ENCODE measurements around the gene SRP72. TPM values are rescaled to one million over a fixed set of nuclear protein-coding genes. Genes with fewer than 3 reads are reported as not detected.
A peak's percentile ranks its signal among the peaks of the same experiment; 100 is the strongest.

Gene SRP72
- total and polyA plus RNA-seq, 2 of the 8 experiments (the other 6 are each of a cell fraction or from before 2014, with no cell fraction given) = 37.7 to 144 TPM

GRCh38 chr4:56535915-56536314 lies 68.5 kb downstream of the SRP72 start:
- H3K56ac ChIP-seq (replicated peaks; ENCODE audit: insufficient read length, low read depth, low read length) = no peak overlapping the region
- no peak overlapping the region for H2BK5ac ChIP-seq (ENCODE audit: low read depth, low read length)
- H3K4me2 ChIP-seq (ENCODE audit: insufficient read depth in 1 of 2, low read depth in 2 of 2, low read length in 2 of 2) = no peak overlapping the region
- no peak overlapping the region for H3K4ac ChIP-seq (replicated peaks; ENCODE audit: insufficient read length, low read depth, low read length)
- no peak overlapping the region for H2BK12ac ChIP-seq (ENCODE audit: low read depth, low read length)
- H3K18ac ChIP-seq (ENCODE audit: extremely low read depth, low read length) = no peak overlapping the region
- no peak overlapping the region for H2AK5ac ChIP-seq (ENCODE audit: low read depth, low read length)
- TF ChIP-seq CTCF (IDR thresholded peaks at IDR 0.05; ENCODE audit: control extremely low read depth in 1 of 3, insufficient read depth in 1 of 3, low read depth in 1 of 3, low read length in 3 of 3) (peak in 2 of 3 experiments; percentile 36 to 40; a peak in 2 of 4 replicates), SUZ12 (IDR thresholded peaks at IDR 0.05; ENCODE audit: low read length) (no peak), RAD21 (IDR thresholded peaks at IDR 0.05 in 1 of 2, conservative IDR thresholded peaks at IDR 0.05 in 1 of 2; ENCODE audit: low read depth in 2 of 2, low read length in 2 of 2) (peak in 1 of 2 experiments; percentile 36; a peak in 2 of 4 replicates)
- H3K14ac ChIP-seq (ENCODE audit: insufficient read length) = no peak overlapping the region
- DNase-seq (ENCODE audit: low read depth in 1 of 2, low spot score in 2 of 2) (peak in 1 of 2 experiments; percentile 52), FAIRE-seq (no peak)
- H3K36me3 ChIP-seq (ENCODE audit: control insufficient read depth in 2 of 4, insufficient read depth in 4 of 4, low read length in 3 of 4) = no peaks in the 10 kb centered on the region
- no peak overlapping the region for H3K27ac ChIP-seq (ENCODE audit: low read depth, low read length)
- H4K8ac ChIP-seq (ENCODE audit: extremely low read depth, insufficient read depth, low read length) = no peak overlapping the region
- WGBS, 2 experiments (ENCODE audit: extremely low coverage in 1 of 2, insufficient coverage in 1 of 2, insufficient read length in 1 of 2, insufficient replicate concordance in 2 of 2, low coverage in 1 of 2, low lambda C conversion rate in 2 of 2, missing lambda C conversion rate in 1 of 2) = 87% methylated on average over 7 of the region's 7 CpGs; no CpG with 5 or more reads in 1 of the 2 experiments
- no peak overlapping the region for H2BK20ac ChIP-seq (ENCODE audit: low read length)
- H3K79me1 ChIP-seq (ENCODE audit: low read depth, low read length) = no peaks in the 10 kb centered on the region
- no peak overlapping the region for H4K91ac ChIP-seq (replicated peaks; ENCODE audit: insufficient read length, low read length)
- H3K23ac ChIP-seq (ENCODE audit: insufficient read length) = no peak overlapping the region
- no peaks in the 10 kb centered on the region for H3K79me2 ChIP-seq (ENCODE audit: control insufficient read depth in 1 of 2, insufficient read depth in 2 of 2, low read length in 2 of 2)
- no peak overlapping the region for H4K5ac ChIP-seq (ENCODE audit: insufficient read length, low read depth, low read length)
- no peak overlapping the region for H3K4me3 ChIP-seq (ENCODE audit: extremely low read depth in 1 of 4, insufficient read depth in 2 of 4, low read depth in 3 of 4, low read length in 4 of 4)
- H3K23me2 ChIP-seq (ENCODE audit: low read depth, low read length) = peaks cover 2% of the 10 kb centered on the region; the same call in 1 of the 2 replicates
- H4K20me1 ChIP-seq (replicated peaks in 1 of 2; ENCODE audit: control insufficient read depth in 1 of 2, insufficient read depth in 2 of 2, low read length in 2 of 2) = no peaks in the 10 kb centered on the region
- H3K9ac ChIP-seq (replicated peaks in 1 of 4; ENCODE audit: extremely low read depth in 1 of 4, low read depth in 3 of 4, low read length in 3 of 4) = no peak overlapping the region
- peaks cover 15 to 23% (median 18%) of the 10 kb centered on the region in 4 experiments for H3K27me3 ChIP-seq (replicated peaks in 1 of 4; ENCODE audit: control insufficient read depth in 3 of 4, extremely low read depth in 1 of 4, insufficient read depth in 3 of 4, low read length in 3 of 4)
- H2AFZ ChIP-seq (ENCODE audit: low read length) = no peak overlapping the region
- no peak overlapping the region for H2BK120ac ChIP-seq (replicated peaks; ENCODE audit: low read depth, low read length)
- no peaks in the 10 kb centered on the region; a peak in 2 of 7 replicates for H3K4me1 ChIP-seq (replicated peaks in 1 of 4; ENCODE audit: control insufficient read depth in 3 of 4, insufficient read depth in 4 of 4, low read length in 3 of 4)
- no peaks in the 10 kb centered on the region for H3K9me3 ChIP-seq (ENCODE audit: insufficient read depth in 2 of 2, low read depth in 1 of 2, low read length in 1 of 2)
- no peak overlapping the region for H2BK15ac ChIP-seq (ENCODE audit: low read length)
- CTCF ChIA-PET (ENCODE audit: partially characterized antibody) = interaction anchor here (0.5 to 1.1 kb wide), 4 partner anchors 8 to 323 kb away, joined by 3 to 9 read pairs (median 3); no protein-coding TSS in a partner anchor
- POLR2A ChIA-PET (ENCODE audit: partially characterized antibody) = no interaction called here
